Posterior cingulate gyrus (tissue), 11 donors: Measurements from ENCODE around the gene SLAIN1.

Source experiments
- DNase-seq, 10 donors: peaks; one replicate each; pipeline versions ENCODE4 v3.0.0 to v3.0.0-alpha.2; 2020 to 2021; ENCODE audit warnings: mixed read lengths in 3 of 10
- intact Hi-C: fragments of 100-400 bp; cut with DNase I; formaldehyde crosslinking; loops from one replicate; pipeline ENCODE4 v1.15.1; 2023

SLAIN1 gene

DNA sequence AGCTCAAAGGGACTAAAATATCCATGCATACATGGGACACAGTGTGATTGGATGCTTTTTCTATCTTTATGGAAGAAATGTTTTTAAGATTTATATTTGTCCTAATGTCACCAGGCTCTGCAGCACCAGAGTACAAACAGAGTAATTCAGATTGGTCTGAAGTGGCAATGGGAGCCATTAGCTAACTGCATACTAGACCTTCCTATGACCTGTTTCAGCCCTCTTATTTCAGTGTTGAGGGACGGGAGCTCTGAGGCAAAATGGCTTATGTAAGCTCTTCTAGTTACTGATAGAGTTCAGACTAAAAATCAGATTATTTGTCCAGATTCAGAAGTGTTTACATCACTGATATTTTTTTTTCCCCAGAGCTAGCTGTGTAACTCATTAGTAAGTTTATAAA, 4.9 kb downstream of the SLAIN1 start:
- intact Hi-C loops: no loop called here

DNA sequence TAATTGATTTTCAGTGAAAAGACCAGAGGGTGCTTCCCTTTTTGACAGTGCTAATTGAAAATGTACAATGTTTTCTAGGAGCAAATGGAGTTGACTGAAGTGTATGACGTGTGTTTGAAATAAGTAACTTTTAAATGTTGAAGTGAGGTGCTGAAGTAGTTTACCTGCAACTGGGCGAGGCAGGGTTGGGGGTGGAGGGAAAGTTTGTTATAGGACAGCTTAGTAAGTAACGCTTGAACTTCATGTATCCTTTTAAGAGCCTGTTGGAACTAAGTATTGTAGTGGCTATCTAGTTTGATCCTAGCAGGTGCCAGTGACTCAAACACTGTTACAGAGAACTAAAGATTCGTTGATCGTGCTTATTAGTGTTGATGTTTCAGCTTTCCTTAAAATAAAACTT, 5.9 kb downstream of the SLAIN1 start:
- intact Hi-C loops: no loop called here
- DNase-seq: no peak

More for the DNA sequence above, 4.9 kb downstream of the SLAIN1 start:
- no peak for DNase-seq

DNA sequence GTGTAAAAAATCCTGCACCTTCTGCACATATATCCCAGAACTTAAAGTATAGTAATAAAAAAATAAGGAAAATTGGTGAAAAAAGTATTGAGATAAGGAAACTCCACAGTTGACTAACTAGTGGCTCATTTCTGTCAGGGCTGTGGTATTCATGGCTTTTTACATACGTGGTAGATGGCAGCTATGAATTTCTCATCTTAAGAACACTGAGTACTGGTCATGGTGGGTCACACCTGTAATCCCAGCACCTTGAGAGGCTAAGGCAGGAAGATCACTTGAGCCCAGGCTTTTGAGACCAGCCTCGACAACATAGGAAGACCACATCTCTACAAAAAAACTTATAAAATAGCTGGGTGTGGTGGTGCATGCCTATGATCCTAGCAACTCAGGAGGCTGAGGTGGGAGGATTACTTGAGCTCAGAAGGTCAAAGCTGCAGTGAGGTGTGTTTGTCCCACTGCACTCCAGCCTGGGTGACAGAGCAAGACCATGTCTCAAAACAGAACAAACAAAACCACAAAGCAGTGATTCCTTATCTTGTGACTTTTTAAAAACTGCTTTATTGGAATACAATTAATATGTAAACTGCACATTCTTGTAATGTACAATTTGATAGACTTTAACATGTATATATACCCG, 16.8 kb downstream of the SLAIN1 start:
- DNase-seq: no peak
- intact Hi-C loops: no loop called here

DNA sequence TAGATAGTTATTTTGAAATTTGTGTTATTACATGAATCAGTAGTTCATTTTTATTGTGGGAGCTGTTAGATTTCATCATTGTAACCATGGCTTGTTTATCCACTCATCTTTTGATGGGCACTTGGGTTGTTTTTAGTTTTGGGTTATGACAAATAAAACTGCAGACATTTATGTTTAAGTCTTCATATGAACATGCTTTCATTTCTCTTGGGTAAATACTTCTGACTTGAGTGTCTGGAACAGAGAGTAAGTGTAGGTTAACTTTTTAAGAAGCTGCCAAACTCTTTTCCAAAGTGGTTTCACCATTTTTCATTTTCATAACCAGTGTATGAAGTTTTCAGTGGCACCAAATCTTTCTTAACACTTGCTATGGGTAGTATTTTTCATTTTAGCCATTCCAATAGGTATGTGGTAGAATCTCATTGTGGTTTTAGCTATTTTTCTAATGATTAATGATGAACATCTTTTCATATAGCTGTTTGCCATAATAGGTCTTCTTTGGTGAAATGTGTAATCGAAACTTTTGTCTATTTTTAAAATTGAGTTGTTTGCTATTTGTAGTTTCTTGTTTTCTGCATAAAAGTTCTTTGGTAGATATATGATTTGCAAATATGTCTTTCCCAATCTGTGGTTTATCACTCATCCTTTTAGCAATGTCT, 17.9 kb downstream of the SLAIN1 start:
- intact Hi-C loops: no loop called here
- DNase-seq: no peak

DNA sequence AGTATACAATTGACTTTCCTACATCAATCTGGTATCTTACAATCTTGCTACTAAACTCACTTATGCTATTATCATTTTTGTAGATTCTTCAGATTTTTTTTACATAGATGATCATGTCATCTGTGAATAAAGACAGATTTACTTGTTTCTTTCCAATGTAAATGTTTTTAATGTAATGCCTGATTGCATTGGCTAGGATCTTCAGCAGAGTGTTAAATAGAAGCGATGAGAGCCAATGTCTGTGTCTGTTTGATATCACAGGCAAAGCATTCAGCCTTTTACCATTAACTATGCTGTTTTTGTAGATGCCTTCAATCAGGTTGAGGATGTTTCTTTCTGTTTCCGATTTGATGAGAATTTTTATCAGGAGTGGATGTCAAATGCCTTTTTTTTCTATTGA, 19.2 kb downstream of the SLAIN1 start:
- intact Hi-C loops: no loop called here
- DNase-seq: no peak

DNA sequence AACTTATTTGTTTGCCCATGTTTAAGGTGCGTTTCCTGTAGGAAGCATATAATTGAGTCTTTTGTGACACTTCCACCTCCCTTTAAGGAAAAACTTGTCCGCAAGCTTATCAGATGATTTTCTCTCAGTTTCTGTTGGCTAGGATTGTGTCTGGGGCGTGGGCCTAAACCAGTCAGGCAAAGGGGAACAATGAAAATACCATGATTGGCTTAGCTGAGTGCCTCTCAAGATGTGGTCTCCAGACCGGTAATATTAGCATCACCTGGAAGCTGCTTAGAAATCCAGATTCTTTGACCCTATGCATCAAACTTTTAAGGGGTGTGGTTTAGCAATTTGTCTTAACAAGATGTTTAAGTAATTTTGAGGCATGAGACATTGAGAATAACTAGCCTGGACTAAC, 20.0 kb downstream of the SLAIN1 start:
- DNase-seq: no peak
- intact Hi-C loops: no loop called here

DNA sequence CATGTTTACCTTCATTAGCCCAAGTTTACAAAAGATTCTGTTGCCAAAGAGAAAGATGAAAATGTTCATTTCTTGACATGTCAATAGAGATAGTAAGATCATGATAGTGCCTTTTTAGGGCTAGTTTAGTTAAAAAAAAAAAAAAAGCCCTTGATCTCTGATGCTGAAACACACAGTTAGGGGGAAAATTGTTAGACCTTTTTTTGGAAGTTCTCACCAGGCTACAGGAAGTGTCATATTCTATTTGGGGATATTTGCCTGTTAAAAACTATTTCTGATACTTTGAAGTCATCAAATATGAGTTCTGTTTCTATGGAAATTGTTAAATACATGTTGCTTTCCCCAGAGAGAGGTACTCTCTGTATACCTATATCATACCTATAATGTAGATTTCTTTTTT, 21.6 kb downstream of the SLAIN1 start:
- DNase-seq: no peak
- intact Hi-C loops: no loop called here

DNA sequence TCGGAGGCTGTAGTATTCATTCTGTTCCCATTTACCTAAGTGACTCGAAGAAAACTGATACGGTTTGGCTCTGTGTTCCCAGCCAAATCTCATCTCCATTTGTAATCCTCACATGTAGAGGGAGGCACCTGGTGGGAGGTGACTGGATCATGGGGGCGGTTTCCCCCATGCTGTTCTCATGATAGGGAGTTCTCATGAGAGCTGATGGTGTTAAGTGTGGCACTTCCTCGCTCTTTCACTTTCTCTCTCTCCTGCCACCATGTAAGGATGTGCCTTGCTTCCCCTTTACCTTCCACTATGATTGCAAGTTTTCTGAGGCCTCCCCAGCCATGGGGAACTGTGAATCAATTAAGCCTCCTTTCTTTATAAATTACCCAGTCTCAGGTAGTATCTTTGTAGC, 23.5 kb downstream of the SLAIN1 start:
- intact Hi-C loops: no loop called here
- peak in 1 of 10 donors; percentile 50 for DNase-seq

DNA sequence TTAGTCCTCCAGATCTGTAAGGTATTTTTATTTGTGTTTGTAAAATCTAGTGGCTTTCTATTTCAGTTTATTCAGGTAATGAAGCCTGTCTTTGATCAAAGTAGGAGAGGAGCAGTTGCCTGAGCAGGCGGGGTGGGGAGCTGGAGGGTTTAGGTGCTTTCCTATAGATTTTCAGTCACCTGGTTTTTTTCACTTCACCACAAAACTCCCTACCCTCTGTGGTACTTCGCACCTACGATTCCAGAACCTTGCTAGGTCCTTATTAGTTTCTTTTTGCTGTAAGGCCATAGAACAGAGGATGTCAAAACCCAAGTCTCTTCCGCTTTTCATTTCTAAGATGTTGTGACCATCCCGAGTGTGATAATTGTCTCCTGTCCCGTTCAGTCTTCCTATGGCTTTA, 26.6 kb downstream of the SLAIN1 start:
- no peak for DNase-seq
- intact Hi-C loops: no loop called here

DNA sequence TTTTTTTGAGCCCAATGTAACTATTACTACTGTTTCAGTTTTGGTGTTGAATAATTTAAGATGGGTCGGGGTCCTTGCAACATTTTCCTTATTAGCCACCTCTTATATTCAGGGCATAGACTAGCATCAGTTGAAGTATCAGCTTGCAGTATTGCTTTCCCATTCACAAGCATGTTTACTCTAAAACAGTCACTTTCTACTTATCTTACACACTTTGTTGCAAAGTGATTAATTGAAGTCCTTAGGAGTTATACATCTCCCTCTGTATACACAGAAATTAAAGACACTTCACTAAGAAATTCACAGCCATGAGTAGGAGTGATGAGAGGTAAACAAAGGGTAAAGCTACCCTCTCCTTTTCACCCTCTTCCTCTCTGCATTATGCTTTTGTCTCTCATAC, 27.6 kb downstream of the SLAIN1 start:
- intact Hi-C loops: no loop called here
- no peak for DNase-seq

DNA sequence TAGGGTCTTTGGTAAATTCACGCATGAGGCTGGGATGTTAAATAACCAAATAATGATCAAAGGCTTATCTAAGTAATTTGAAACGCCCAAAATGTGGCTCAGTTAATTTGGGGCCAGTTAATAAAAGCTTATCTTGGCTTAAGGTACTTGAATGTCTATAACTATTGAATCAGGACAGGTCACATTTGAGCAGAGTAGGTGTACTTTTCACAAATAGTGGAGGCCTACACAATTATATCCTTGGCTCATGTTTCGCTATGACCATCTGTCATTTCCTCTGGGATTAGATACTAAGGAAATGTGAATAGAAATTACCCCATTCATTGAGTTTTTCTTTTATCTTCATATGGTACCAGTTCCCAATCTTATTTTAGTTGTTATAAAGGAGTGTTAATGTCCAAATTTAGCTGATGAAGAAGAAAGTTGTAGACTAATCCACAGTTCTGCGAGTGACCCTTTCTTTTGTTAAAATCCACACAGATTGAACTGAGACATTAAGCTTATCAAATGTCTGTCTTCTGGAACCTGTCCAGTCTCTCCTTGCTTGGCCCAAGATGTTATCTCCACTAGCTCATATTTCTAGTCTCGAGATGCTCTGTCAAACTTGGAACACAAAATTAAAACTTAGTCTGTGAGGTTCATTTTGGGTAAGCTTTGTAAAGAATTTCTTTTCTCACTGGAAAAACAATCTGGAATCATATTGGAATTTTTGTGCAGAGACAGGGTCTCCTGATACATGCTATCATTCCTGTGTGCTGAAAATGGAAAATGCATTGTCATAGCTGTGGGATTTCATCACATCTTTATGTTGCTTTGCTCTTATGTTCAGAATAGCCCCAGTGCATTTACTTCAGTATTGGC, 31.0 kb downstream of the SLAIN1 start:
- DNase-seq: no peak
- intact Hi-C loops: no loop called here

DNA sequence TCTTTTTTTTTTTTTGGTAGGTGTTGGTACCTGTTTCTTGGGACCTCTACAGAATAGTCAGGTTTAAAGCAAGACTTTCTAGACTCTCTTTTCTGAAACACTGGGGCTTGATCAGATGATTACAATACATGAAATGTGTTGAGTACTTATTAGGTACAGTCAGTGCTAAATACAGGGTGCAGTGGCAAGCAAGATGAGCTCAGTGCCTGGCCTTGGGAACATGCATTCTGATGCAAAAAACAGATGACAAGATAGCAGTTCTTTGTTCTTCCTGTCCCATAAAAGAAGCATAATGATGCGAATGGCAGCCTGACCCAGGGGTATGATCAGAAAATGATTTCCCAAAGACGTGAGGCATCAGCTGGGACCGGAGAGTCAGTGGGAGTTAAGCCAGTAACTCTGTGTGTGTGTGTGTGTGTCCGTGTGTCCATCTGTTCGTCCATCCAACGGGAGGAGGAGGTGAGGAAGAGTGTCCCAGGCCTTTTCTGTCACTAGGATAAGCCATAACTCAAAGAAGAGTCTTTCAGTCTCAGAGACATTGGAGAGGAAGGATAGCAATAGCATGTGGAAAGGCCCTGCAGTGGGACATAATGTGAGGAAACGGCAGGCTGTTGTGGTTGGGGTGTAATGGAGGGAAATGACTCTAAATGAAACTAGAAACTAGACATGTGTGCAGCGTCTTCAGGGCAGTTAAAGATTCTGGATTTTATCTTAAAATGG, 32.2 kb downstream of the SLAIN1 start:
- DNase-seq: no peak

DNA sequence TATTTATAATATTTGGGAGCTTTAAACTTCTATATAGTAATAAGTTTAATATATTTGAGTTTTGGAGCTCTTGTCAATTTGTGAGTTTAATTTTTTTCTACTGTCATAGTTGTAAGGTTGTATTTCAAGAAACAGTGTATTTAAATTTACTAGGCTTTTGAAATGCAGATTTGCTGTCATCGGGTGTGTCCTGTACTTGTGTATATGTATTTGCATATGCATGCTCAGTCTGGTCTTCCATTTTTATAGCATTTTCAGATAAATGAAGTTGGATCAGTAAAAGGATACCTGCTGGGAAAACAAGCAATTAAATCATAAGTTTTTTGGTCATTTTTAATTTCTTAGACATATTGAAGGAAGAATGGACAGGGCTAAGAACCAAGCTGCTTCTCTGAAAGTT, 33.1 kb downstream of the SLAIN1 start:
- no peak for DNase-seq
- intact Hi-C loops: no loop called here

More for the DNA sequence above, 32.2 kb downstream of the SLAIN1 start:
- intact Hi-C loops: no loop called here

DNA sequence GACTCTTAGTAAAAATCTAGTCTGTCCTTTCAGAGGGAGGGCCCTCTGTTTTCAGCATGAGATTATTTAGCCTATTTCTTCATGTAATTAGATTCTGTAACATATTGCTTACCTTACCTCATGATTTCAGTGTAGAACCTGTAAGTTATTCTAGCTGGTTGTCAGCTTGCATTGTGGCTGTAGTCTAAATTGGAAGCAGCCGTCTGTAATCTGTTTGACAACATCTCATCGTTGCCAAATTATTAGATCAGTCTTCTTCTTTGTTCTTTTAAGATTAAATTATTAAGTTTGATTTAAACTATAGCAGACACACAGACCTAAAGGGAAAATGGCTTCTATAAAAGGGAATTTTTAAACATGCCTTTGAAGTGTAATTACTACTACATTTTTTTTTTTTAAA, 34.8 kb downstream of the SLAIN1 start:
- no peak for DNase-seq
- intact Hi-C loops: no loop called here

DNA sequence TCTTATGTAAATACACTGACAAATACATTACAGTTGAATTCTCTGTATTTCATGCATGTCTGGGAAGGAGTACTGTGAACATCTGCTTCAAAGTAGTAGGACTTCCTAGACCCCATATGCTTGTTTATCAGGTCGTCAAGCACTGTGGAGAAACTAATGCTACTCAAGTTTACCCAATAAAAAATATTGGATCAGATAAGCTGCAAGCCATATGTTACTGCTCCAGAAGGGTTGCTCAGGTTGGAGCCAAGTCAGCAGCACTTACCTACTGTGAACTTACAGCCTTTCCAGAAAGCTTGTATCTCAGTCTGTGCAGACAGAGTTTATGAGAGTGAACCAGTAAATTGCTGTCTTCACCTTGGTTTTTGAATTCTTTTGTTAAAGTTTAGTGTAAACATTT, 36.2 kb downstream of the SLAIN1 start:
- no peak for DNase-seq
- intact Hi-C loops: no loop called here

DNA sequence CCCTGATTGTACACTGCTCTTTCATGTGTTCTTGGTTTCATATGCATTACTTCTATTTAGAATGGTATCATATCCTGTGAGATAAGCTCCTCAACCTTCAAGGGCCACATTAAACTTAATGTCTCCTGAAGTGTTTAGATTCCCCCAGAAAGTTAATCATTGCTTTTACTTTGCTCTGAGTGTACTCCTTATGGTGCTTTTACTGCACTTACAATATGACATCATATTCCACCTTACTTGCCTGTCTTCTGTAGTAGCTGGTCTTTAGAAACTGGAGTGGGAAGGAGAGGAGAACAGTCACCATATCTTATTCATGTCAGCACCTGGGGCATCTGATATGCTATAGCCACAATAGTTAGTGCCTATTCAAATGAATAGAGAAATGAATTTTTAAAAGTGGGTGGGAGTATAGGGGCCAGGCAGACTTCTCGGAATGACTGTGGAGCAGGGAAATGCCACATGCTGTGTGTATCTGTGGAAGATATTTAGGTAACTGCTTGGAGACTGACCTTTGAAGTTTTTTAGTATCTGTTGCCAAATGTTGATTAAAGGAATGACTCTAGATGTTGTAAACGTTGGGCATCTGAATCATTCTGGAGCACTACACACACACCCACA, 40.2 kb downstream of the SLAIN1 start:
- DNase-seq: no peak
- intact Hi-C loops: no loop called here

DNA sequence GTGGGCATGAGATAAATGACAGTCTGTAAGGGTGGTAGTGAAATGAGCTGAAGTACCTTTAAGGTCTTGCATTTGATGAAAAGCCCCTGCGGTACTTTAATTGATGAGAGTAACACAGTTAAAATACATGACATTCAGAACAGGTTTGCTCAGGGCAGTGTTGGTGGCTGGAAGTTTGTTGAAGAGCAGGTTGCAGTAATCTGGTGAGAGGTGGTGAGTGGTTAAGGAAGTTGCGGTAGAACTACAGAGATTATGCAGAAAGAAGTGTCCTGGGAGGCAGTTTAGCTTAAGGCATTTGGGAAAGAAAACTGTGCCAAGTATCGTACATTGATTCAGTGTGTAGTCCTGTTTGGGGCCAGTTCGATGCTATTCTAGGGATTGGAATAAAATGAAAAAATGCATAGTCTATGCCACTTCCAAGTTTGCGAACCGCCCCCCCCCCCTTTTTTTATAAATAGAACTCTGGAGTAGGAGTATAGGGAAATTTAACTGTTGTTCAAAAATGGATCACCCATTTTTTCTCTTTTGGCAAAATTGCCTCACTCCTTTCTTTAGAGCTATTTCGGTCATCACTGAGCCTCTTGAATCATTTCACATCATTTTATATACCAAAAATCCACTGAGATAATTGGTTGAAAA, 42.7 kb downstream of the SLAIN1 start:
- DNase-seq: no peak
- intact Hi-C loops: no loop called here

DNA sequence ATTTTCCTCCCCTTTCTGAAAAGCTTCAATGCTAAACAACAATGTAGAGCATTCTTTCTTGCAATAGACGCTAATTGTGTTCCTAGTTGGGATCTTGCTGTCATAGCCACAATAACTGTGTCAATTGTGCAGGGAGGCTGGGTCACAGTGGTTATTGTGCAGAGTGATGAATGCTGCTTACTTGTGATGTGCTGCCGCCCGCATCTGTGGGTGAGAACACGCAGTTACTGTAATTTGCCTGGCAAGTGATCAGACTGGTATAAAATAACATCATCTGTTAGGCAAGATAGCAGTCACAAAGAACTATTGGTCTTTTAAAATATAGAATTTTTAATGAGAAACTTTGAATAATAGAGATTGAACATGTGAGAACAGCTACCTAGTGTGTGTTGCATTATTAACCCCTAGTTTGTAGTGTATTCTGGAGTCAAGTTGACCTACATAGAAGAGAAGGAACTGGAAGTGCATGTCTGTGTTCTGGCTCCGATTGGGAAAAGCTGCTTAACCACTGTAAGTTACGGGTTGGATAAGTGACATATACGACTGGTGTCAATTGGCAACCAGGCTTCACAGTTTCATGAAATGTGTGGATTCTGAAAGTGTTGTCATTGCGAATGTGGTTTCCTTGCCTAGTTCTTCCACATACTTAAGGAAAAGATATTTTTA, 43.6 kb downstream of the SLAIN1 start:
- intact Hi-C loops: no loop called here
- DNase-seq: peak; percentile 55 to 96 (median 76)

DNA sequence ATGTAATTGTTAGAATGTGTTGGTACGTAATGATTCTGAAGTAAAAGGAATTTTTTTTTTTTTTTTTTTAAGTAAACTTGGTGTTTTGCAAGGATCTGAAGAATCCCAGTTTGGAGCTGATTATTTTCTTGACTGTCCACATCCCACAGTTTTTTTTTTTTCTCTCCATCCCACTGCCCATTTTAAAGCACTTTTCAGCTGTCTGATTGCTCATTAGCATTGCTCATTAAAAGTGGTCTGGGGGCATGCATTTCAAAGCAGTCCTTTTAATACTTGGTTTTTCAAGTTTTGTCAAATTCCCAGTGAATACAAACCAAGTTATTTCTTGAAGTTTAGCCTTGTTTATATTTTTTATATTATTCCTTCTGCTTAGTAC, 44.1 kb downstream of the SLAIN1 start:
- DNase-seq: no peak
- intact Hi-C loops: no loop called here

DNA sequence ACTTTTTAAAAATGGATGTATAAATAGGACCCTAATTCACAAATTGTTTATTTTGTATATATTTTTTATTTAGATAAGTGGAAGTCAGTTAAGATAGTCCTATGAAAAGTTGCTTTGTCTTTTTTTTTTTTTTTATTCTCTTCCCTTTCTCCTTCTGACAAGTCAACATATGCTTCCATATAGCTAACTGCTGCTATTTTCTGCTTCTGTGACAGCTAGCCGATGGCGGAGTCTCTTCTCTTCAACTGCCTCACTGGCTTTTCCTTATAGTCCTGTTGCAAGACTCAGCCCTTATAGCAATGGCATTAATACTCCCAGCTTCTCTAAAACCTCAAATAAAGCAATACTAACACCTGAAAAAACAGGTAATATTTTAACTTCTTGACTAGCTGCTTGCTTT, 45.3 kb downstream of the SLAIN1 start:
- intact Hi-C loops: loop anchor here (2.0 kb wide), 1 partner anchor 44 kb away; no protein-coding TSS in a partner anchor
- no peak for DNase-seq
